ENCODE measurements around the gene SIPA1.
"Not testable (repeated sequence)": the region's sequence is repeated elsewhere in the genome, so short reads cannot be mapped to it uniquely, and the experiment has no call there.

The SIPA1 gene

DNA sequence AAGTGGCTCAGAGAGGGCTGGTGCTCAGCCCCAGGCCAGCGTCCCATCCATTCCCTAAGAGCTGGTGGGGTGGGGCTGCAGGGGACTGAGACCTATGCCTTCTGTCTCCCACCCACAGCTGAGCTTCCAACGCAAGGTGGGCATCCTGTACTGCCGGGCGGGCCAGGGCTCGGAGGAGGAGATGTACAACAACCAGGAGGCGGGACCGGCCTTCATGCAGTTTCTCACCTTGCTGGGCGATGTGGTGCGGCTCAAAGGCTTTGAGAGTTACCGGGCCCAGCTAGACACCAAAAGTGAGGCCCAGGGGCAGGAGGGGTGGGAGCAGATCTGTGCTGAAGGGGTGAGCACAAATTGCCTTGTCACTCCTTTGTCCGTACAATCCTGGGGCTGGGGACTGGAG lies 6.9 kb downstream of the SIPA1 start:
- DNase-seq, result no peak

- DNase-seq, result no peak
Observed at GRCh38 chr11:65645710-65646109, 7.8 kb downstream of the SIPA1 start.

DNA sequence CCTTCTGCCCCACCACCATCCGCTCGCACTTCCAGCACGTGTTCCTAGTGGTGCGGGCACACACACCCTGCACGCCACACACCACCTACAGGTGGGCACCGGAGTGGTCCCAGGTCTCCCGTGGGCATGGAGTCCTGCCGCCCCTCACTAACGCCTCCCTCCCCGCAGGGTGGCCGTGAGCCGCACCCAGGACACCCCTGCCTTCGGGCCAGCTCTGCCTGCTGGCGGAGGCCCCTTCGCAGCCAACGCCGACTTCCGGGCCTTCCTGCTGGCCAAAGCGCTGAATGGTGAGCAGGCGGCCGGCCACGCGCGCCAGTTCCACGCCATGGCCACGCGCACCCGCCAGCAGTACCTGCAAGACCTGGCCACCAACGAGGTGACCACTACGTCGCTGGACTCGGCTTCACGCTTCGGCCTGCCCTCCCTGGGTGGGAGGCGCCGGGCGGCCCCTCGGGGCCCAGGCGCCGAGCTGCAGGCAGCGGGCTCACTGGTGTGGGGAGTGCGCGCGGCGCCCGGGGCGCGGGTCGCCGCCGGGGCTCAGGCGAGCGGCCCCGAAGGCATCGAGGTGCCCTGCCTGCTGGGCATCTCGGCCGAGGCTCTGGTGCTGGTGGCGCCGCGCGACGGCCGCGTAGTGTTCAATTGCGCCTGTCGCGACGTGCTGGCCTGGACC lies 8.5 kb downstream of the SIPA1 start:
- no peak for DNase-seq

GRCh38 chr11:65646958-65647701 lies 9.2 kb downstream of the SIPA1 start:
- DNase-seq, result no peak

- DNase-seq, result no peak
Observed at GRCh38 chr11:65648997-65649493, 11.1 kb downstream of the SIPA1 start.

DNA sequence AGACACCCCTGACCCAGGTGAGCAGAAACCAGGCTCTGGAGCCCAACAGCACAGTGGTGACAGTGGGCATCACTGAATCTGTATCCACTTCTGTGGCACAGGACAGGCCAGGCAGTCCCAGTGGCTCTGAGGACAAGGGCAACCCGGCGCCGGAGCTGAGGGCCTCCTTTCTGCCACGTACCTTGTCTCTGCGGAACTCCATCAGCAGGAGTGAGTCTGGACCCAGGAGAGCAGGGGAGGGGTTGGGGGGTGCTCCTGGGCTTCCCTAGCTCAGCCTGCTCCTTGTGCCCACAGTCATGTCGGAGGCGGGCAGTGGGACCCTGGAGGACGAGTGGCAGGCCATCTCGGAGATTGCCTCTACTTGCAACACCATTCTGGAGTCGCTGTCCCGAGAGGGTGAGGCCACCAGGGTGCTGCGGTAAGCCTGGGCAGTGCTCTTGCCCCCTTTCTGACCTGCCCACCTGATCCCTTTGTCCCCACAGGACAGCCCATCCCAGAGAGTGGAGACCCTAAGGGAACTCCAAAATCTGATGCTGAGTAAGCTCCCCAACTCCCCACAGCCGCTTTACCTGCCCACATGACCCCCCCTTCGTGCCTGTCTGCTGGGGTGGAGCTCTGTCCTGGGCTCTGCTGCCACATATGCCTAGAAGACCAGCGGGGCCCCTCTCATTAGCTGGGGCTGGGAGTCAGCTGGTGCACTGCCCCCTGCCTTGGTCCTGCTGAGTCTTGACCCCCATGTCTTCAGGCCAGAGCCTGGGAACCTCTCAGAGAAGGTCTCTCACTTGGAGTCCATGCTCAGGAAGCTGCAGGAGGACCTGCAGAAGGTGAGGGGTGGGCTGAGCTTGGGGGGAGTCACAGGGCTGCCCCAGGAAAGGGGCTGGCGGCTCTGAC lies 12.0 kb downstream of the SIPA1 start:
- no peak for DNase-seq

- DNase-seq, result no peak
Observed at GRCh38 chr11:65650547-65651338, 12.8 kb downstream of the SIPA1 start.

DNA sequence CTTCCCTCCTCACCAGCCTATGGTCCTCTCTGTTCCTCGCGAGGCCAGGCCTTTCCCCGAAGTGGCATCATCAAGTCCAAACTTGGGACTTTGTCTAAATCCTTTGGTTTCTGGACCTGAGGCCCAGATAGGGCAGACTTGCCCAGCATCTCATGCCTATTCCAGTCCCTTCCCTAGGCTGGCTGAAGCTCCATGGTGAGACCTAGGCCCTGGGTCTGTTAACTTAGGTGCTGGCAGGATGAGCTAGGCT lies 13.4 kb downstream of the SIPA1 start:
- no peak for DNase-seq

DNA sequence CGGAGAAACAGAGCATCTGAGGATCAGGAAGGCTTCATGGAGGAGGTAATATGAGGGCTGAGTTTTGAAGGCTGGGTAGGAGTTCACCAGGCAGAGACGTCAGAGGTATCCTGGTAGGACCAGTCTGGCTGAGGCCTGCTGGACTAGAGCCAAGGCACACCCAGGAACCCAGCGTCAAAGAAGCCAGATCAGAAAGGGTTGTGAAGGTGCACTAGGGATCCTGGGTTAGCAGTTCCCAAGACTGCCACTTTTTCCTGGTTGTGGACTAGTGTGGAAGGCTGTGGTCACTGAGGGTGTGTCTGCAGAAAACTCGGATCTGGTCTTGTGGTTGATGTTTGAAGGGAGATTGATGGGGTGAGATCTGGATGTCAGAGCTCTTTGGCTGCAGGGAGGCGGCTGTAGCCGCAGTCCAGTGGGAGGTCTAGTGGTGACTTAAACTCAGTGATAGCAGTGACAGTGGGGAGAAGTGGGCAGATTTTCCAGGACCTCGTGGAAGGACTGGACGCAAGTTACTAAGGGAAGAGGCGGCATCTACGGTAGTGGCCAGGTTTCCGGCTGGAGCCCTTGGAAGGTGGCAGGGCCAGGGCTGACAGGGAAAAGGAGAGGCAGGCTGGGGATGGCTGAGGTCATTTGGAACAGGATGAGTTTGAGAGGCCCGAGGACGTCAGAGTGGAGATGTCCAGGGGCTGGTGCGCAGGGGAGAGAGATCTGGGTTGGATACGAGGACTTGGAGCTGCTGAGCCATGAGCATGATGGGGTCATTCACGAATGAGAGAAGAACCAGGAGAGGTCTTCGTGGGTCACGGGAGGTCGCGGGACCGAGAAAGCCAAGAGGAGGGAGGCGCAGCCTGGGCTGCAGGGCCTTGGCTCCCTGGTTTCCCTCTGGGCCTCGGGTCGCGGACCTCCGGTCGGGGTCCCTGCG lies 13.9 kb downstream of the SIPA1 start:
- DNase-seq, result peak; percentile 69

DNA sequence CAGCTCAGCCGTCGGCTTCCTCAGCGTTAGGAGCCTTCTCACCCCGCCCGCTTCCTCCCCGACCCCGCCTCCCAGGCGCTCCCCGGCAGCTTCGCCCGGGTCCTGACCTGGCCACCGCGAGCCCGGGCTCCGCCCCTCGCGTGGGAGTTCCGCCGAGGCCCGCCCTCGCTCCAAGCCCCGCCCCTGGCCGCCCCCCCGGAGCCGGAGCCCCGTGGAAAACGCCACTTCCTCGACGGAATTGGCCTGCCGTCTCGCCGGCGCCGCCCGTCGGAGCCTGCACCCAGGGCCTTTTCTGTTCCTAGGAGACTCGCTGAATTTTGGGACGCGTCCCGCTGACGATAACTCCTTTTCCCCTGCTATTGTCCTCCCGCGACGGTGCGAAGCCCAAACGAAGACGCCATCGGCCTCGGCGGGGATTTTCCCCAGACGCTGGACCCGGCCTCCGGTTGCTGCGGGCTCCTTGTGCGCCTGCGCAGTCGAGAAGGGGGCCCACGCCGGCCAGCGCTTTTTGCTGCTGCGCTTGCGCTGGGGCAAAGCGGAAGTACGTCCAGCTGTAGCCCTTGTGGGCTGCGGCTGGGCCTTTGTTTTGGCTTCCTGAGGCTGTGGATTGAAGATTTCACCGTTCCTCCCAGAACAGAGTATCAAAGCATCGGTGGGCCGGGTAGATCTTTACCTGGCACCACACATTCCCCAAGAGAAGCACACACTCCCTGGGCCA lies 14.8 kb downstream of the SIPA1 start:
- peak; percentile 97 for DNase-seq

GRCh38 chr11:65653229-65654225 lies 15.6 kb downstream of the SIPA1 start:
- no peak for DNase-seq

- DNase-seq, result no peak
Observed at GRCh38 chr11:65654375-65655349, 16.8 kb downstream of the SIPA1 start.

DNA sequence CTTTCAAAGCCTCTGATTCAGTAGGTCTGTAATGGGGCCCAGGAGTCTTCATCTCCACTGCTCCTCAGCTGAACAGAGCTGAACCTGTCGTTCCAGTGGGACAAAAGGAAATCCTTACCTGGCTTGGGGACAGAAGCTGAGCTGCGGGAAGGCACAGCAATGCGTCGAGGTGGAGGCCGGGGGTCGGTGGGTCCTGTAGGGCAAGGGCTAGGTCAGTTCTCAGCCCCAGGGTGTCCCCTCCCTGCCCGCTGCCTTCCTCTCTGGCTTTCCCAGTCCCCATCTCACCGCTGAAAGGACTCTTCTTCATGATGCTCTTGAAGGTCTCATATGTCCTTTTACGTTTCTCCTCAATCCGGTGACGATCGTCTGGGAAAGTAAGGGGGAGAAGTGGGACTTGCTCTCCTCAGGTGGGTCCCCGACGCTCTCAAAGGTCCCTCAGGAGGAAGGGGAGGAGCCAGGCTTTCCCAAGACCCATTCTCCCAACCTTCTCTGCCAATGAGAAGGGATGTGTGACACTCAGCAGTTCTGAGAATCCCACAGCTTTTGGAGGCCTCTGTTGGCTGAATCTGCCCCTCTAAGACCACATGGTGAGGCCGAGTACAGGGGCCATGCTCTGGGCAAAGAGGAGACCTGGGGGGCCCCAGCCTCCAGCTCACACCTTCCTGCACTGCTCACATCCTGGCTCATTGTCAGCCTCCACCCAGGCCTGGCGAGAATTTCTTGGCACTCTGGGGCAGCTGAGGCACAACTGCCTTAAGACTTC lies 17.9 kb downstream of the SIPA1 start:
- DNase-seq, result no peak

DNA sequence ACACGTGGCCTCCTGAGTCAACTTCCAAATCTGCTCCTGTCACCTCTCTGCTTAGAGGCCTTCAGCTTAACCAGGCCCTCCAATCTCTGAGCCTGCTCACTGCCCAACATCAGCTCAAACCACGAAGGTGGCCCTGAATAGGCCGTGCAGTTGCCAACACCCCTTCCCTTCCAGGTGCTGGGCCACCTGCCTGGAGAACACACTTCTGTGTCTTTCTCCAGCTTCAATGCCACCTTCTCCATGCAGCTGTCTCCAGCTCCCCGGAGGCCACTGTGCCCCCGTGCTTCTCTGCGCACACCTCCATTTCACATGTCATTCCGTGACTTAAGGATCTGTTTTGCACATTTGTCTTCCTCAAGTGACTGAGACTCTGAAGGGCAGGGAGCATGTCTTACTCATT lies 19.5 kb downstream of the SIPA1 start:
- DNase-seq, result no peak

- DNase-seq, result no peak
Observed at GRCh38 chr11:65658174-65659021, 20.5 kb downstream of the SIPA1 start.

GRCh38 chr11:65660038-65660437 lies 22.1 kb downstream of the SIPA1 start:
- no peak for DNase-seq

DNA sequence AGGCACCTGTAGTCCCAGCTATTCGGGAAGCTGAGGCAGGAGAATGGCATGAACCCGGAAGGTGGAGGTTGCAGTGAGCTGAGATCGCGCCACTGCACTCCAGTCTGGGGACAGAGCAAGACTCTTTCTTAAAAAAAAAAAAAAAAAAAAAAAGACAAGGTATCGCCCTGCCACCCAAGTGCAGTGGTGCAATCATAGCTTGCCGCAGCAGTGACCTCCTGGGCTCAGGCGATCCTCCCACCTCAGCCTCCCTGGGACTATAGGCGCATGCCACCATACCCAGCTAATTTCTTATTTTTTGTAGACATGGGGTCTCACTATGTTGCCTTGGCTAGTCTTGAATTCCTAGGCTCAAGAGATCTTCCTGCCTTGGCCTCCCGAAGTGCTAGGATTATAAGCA lies 23.0 kb downstream of the SIPA1 start:
- DNase-seq, result not testable (repeated sequence)

All from hematopoietic multipotent progenitor cell treated with erythropoietin and hydrocortisone succinate and interleukin-3 and kit ligand, for 4 days (in vitro differentiated cells).